Trophoblast cell (in vitro differentiated cells and primary cell): ENCODE data around the gene COIL.
A peak's percentile ranks its signal among the peaks of the same experiment; 100 is the strongest.

Source experiments
- DNase-seq, 2 donors: peaks; one replicate each; pipeline ENCODE4 v3.0.0-alpha.2; 2016
- H2AFZ ChIP-seq: 2 replicates; pipeline ENCODE4 v1.6.1; 2013; ENCODE audit warnings: low read length, moderate library complexity, mild to moderate bottlenecking; ENCODE audit not compliant: insufficient read depth, poor library complexity
- H2AK5ac ChIP-seq: 2 replicates; pipeline ENCODE4 v1.6.1; 2013; ENCODE audit warnings: mild to moderate bottlenecking, low read length
- H2BK120ac ChIP-seq: 2 replicates; pipeline ENCODE4 v1.6.1; 2013; ENCODE audit warnings: low read length, mild to moderate bottlenecking, moderate library complexity; ENCODE audit not compliant: insufficient read depth, poor library complexity
- H2BK12ac ChIP-seq: 2 replicates; pipeline ENCODE4 v1.6.1; 2013; ENCODE audit warnings: mild to moderate bottlenecking, low read length, moderate library complexity
- H2BK5ac ChIP-seq: 2 replicates; pipeline ENCODE4 v1.6.1; 2013; ENCODE audit warnings: low read length, low read depth, moderate library complexity, mild to moderate bottlenecking; ENCODE audit not compliant: poor library complexity
- H3K14ac ChIP-seq: 2 replicates; pipeline ENCODE4 v1.6.1; 2013; ENCODE audit warnings: mild to moderate bottlenecking, low read length
- H3K18ac ChIP-seq: 2 replicates; pipeline ENCODE4 v1.6.1; 2013; ENCODE audit warnings: mild to moderate bottlenecking, low read length
- H3K23ac ChIP-seq: 2 replicates; pipeline ENCODE4 v1.6.1; 2013; ENCODE audit warnings: low read length
- H3K27ac ChIP-seq: 2 replicates; pipeline ENCODE4 v1.5.1; 2013; ENCODE audit warnings: low read depth, mild to moderate bottlenecking, inconsistent platforms, low read length, moderate library complexity
- H3K27me3 ChIP-seq: 2 replicates; pipeline ENCODE4 v1.6.1; 2013; ENCODE audit warnings: inconsistent platforms, mild to moderate bottlenecking, low read length, moderate library complexity; ENCODE audit not compliant: insufficient read depth
- H3K36me3 ChIP-seq, 2 experiments: 1 replicate in 1 of 2; 2 replicates in 1 of 2; pipeline ENCODE4 v1.6.1; 2013; ENCODE audit warnings: low read length in 2 of 2, mild to moderate bottlenecking in 2 of 2, moderate library complexity in 1 of 2; ENCODE audit not compliant: insufficient read depth in 2 of 2, control insufficient read depth in 1 of 2
- H3K4ac ChIP-seq: 2 replicates; pipeline ENCODE4 v1.6.1; 2013; ENCODE audit warnings: low read depth, mild to moderate bottlenecking, low read length, moderate library complexity
- H3K4me1 ChIP-seq, 2 experiments: 1 replicate in 1 of 2; 2 replicates in 1 of 2; pipeline ENCODE4 v1.6.1; 2013; ENCODE audit warnings: low read length in 2 of 2, mild to moderate bottlenecking in 2 of 2, moderate library complexity in 1 of 2; ENCODE audit not compliant: insufficient read depth in 2 of 2, control insufficient read depth in 1 of 2
- H3K4me2 ChIP-seq: 2 replicates; pipeline ENCODE4 v1.6.1; 2013; ENCODE audit warnings: inconsistent platforms, mild to moderate bottlenecking, low read length, moderate library complexity
- H3K4me3 ChIP-seq: 2 replicates; pipeline ENCODE4 v1.5.1; 2013; ENCODE audit warnings: mild to moderate bottlenecking, low read depth, low read length, inconsistent platforms
- H3K79me1 ChIP-seq: one replicate; pipeline ENCODE4 v1.6.1; 2013; ENCODE audit warnings: low read length
- H3K79me2 ChIP-seq: 2 replicates; pipeline ENCODE4 v1.6.1; 2013; ENCODE audit warnings: low read length, mild to moderate bottlenecking; ENCODE audit not compliant: control insufficient read depth, insufficient read depth, poor library complexity
- H3K9ac ChIP-seq: 2 replicates; pipeline ENCODE4 v1.6.1; 2013; ENCODE audit warnings: mild to moderate bottlenecking, low read length
- H3K9me3 ChIP-seq: 2 replicates; pipeline ENCODE4 v1.6.1; 2013; ENCODE audit warnings: low read depth, mild to moderate bottlenecking, control low read depth, inconsistent platforms, low read length; ENCODE audit not compliant: insufficient read depth
- H4K12ac ChIP-seq: 2 replicates; pipeline ENCODE4 v1.6.1; 2013; ENCODE audit warnings: low read depth, mild to moderate bottlenecking, low read length, moderate library complexity
- H4K8ac ChIP-seq: 2 replicates; pipeline ENCODE4 v1.6.1; 2013; ENCODE audit warnings: low read depth, mild to moderate bottlenecking, low read length, moderate library complexity
- H4K91ac ChIP-seq: one replicate; pipeline ENCODE4 v1.6.1; 2013; ENCODE audit warnings: low read depth, mild to moderate bottlenecking, low read length, moderate library complexity
- WGBS: extraction: QIAGEN DNeasy Blood & Tissue Kit; methylation state at CpG from one replicate; pipeline ENCODE4 v1.1.7; 2013; ENCODE audit warnings: missing lambda C conversion rate; ENCODE audit not compliant: insufficient read length, insufficient coverage; ENCODE audit errors: extremely low coverage; 5-methylcytosine and 5-hydroxymethylcytosine counted together

Gene COIL

DNA sequence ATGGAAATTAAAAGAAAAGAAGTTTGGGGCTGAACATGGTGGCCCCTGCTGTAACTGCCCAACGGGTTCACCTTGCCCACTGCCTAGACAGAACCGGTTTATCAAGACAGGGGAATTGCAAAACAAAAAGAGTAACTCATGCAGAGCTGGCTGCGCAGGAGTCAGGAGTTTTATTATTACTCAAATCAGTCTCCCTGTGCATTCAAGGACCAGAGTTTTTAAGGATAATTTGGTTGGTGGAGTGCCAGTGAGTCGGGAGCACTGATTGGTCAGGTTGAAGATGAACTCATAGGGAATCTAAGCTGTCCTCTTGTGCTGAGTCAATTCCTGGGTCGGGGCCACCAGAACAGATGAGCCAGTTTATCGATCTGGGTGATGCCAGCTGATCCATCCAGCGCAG lies 12.7 kb upstream of the COIL start:
- H3K79me2 ChIP-seq = no peaks in the 10 kb centered on the region
- H2AFZ ChIP-seq = no peak overlapping the region
- no peak overlapping the region for H3K23ac ChIP-seq
- H3K4me1 ChIP-seq = peaks cover under 1 to 3% of the 10 kb centered on the region in 2 experiments
- no peaks in the 10 kb centered on the region for H3K27me3 ChIP-seq
- H2BK12ac ChIP-seq = no peak overlapping the region
- H3K4me3 ChIP-seq = no peak overlapping the region
- H3K14ac ChIP-seq = no peak overlapping the region
- no peak overlapping the region for H3K4ac ChIP-seq
- H2AK5ac ChIP-seq = no peak overlapping the region
- no peak overlapping the region for H2BK120ac ChIP-seq
- H4K8ac ChIP-seq = no peak overlapping the region
- no peak overlapping the region for H3K9ac ChIP-seq
- H3K27ac ChIP-seq = no peak overlapping the region
- H3K18ac ChIP-seq = no peak overlapping the region
- no peaks in the 10 kb centered on the region for H3K36me3 ChIP-seq
- DNase-seq = no peak
- H3K9me3 ChIP-seq = peaks cover 3% of the 10 kb centered on the region
- no CpG with 5 or more reads among the region's 7 CpGs for WGBS
- H4K12ac ChIP-seq = no peak overlapping the region
- H3K79me1 ChIP-seq = no peaks in the 10 kb centered on the region
- H3K4me2 ChIP-seq = no peak overlapping the region
- H4K91ac ChIP-seq = no peak overlapping the region
- no peak overlapping the region for H2BK5ac ChIP-seq

GRCh38 chr17:56972111-56972730 lies 11.4 kb upstream of the COIL start:
- Histone ChIP-seq H2BK12ac (no peak overlapping the region), H3K4me2 (no peak overlapping the region), H2BK120ac (no peak overlapping the region), H3K9ac (no peak overlapping the region), H3K79me1 (no peaks in the 10 kb centered on the region), H3K79me2 (no peaks in the 10 kb centered on the region), H2AK5ac (no peak overlapping the region), H3K4me1 (peaks cover 0 to 3% of the 10 kb centered on the region in 2 experiments), H3K27ac (no peak overlapping the region), H3K9me3 (peaks cover 3% of the 10 kb centered on the region), H3K23ac (no peak overlapping the region), H3K14ac (no peak overlapping the region), H3K36me3 (no peaks in the 10 kb centered on the region), H3K4ac (no peak overlapping the region), H3K27me3 (no peaks in the 10 kb centered on the region), H3K4me3 (no peak overlapping the region), H4K12ac (no peak overlapping the region), H4K8ac (no peak overlapping the region), H4K91ac (no peak overlapping the region), H2AFZ (no peak overlapping the region), H2BK5ac (no peak overlapping the region), H3K18ac (no peak overlapping the region)
- DNase-seq = no peak
- no CpG with 5 or more reads among the region's 7 CpGs for WGBS

DNA sequence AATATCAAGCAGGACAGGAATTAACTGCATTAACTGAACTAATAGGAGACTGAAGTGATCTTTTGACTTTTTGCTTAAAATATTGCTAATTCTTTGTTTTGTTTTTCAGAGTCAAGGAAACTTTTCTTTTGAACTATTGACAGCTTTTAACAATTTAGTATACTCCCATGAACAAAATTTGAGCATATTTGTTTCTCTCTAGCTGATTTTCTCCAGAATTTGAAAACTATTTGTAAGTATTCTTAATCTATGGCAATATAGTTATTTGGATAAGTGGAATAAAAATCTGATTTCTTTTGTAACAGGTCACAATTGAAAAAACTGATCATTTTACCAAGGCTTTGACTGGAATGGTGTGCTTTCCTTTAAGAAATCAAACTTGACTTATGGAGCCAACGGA lies 10.1 kb upstream of the COIL start:
- Histone ChIP-seq H3K9me3 (peaks cover 3% of the 10 kb centered on the region), H3K4me2 (no peak overlapping the region), H3K27ac (no peak overlapping the region), H4K8ac (no peak overlapping the region), H4K91ac (no peak overlapping the region), H3K9ac (no peak overlapping the region), H3K79me1 (no peaks in the 10 kb centered on the region), H3K36me3 (no peaks in the 10 kb centered on the region), H2AK5ac (no peak overlapping the region), H4K12ac (no peak overlapping the region), H3K27me3 (no peaks in the 10 kb centered on the region), H2AFZ (no peak overlapping the region), H3K18ac (no peak overlapping the region), H2BK12ac (no peak overlapping the region), H3K79me2 (no peaks in the 10 kb centered on the region), H3K4ac (no peak overlapping the region), H3K4me1 (peaks cover 4 to 6% of the 10 kb centered on the region in 2 experiments), H3K23ac (no peak overlapping the region), H2BK5ac (no peak overlapping the region), H3K4me3 (no peak overlapping the region), H3K14ac (no peak overlapping the region), H2BK120ac (no peak overlapping the region)
- no CpG with 5 or more reads among the region's 1 CpG for WGBS
- DNase-seq = no peak

GRCh38 chr17:56966338-56966737 lies 5.5 kb upstream of the COIL start:
- no peak overlapping the region for H3K4me2 ChIP-seq
- no peak overlapping the region for H3K23ac ChIP-seq
- no CpG with 5 or more reads among the region's 5 CpGs for WGBS
- H3K4me1 ChIP-seq = peaks cover 8 to 9% of the 10 kb centered on the region in 2 experiments
- H4K8ac ChIP-seq = no peak overlapping the region
- no peak overlapping the region for H4K91ac ChIP-seq
- no peak overlapping the region for H2AFZ ChIP-seq
- no peak overlapping the region for H3K9ac ChIP-seq
- no peak overlapping the region for H3K4me3 ChIP-seq
- no peaks in the 10 kb centered on the region for H3K36me3 ChIP-seq
- H3K79me1 ChIP-seq = no peaks in the 10 kb centered on the region
- H2BK120ac ChIP-seq = peak overlapping the region; percentile 66
- H3K27ac ChIP-seq = no peak overlapping the region
- DNase-seq = no peak
- H4K12ac ChIP-seq = no peak overlapping the region
- no peaks in the 10 kb centered on the region for H3K27me3 ChIP-seq
- no peak overlapping the region for H3K18ac ChIP-seq
- H3K9me3 ChIP-seq = peaks cover 3% of the 10 kb centered on the region
- no peaks in the 10 kb centered on the region for H3K79me2 ChIP-seq
- H3K4ac ChIP-seq = no peak overlapping the region
- no peak overlapping the region for H2BK5ac ChIP-seq
- H2AK5ac ChIP-seq = no peak overlapping the region
- no peak overlapping the region for H3K14ac ChIP-seq
- peak overlapping the region; percentile 89 for H2BK12ac ChIP-seq
